VCaP (cell line): ENCODE results near the gene AP3D1.

Experiments used
- H3K27ac ChIP-seq: fragments of 450-650 bp; 2 replicates; pipeline ENCODE4 v1.5.1; 2017
- CTCF ChIP-seq: fragments of 450-650 bp; conservative IDR thresholded peaks from 2 replicates; pipeline ENCODE4 v1.5.1; 2017; ENCODE audit warnings: mild to moderate bottlenecking, moderate library complexity

The AP3D1 gene

GRCh38 chr19:2120821-2121220 lies 30.5 kb downstream of the AP3D1 start:
- no peak for TF ChIP-seq CTCF

GRCh38 chr19:2119921-2120785 lies 31.2 kb downstream of the AP3D1 start:
- TF ChIP-seq CTCF: no peak
- no peak overlapping the region for H3K27ac ChIP-seq

More at GRCh38 chr19:2120821-2121220, 30.5 kb downstream of the AP3D1 start:
- no peak overlapping the region for H3K27ac ChIP-seq

- H3K27ac ChIP-seq: no peak overlapping the region
- TF ChIP-seq CTCF: no peak
Observed at GRCh38 chr19:2118438-2118837, 32.9 kb downstream of the AP3D1 start.

- no peak for TF ChIP-seq CTCF
- H3K27ac ChIP-seq: no peak overlapping the region
Observed at GRCh38 chr19:2117215-2117960, 34.0 kb downstream of the AP3D1 start.

- no peak for TF ChIP-seq CTCF
- H3K27ac ChIP-seq: no peak overlapping the region
Observed at GRCh38 chr19:2116507-2116906, 34.9 kb downstream of the AP3D1 start.

- TF ChIP-seq CTCF: no peak
- no peak overlapping the region for H3K27ac ChIP-seq
Observed at GRCh38 chr19:2115911-2116426, 35.4 kb downstream of the AP3D1 start.

GRCh38 chr19:2115324-2115723 lies 36.0 kb downstream of the AP3D1 start:
- H3K27ac ChIP-seq: no peak overlapping the region

More at GRCh38 chr19:2115324-2115723, 36.0 kb downstream of the AP3D1 start:
- no peak for TF ChIP-seq CTCF
